OCI-LY1 (cell line): ENCODE measurements around the gene OTOR.

Source experiments
- H2AFZ ChIP-seq: fragments of 200-600 bp; sonication (generic), shearing (Covaris generic); 2 replicates; pipeline ENCODE4 v1.6.0; 2014; ENCODE audit warnings: antibody characterized with exemption, mild to moderate bottlenecking, low read length
- H3F3A ChIP-seq: fragments of 200-600 bp; sonication (generic), shearing (Covaris generic); 2 replicates; pipeline ENCODE4 v1.6.0; 2014; ENCODE audit warnings: mild to moderate bottlenecking, antibody characterized with exemption, low read length, moderate library complexity; ENCODE audit not compliant: insufficient read depth
- H3K27ac ChIP-seq: fragments of 200-600 bp; sonication (generic); 2 replicates; pipeline ENCODE4 v1.5.1; 2014; ENCODE audit warnings: low read length, mixed run types, mild to moderate bottlenecking, low read depth; ENCODE audit not compliant: poor library complexity, severe bottlenecking
- H3K27me3 ChIP-seq: fragments of 200-600 bp; sonication (generic); 2 replicates; pipeline ENCODE4 v1.6.0; 2014; ENCODE audit warnings: antibody characterized with exemption, mild to moderate bottlenecking, low read length, moderate library complexity; ENCODE audit not compliant: insufficient read depth
- H3K36me3 ChIP-seq: fragments of 200-600 bp; sonication (generic); 2 replicates; pipeline ENCODE4 v1.6.1; 2014; ENCODE audit warnings: mild to moderate bottlenecking, antibody characterized with exemption, low read length, moderate library complexity, mixed read lengths; ENCODE audit not compliant: insufficient read depth
- H3K4me1 ChIP-seq: fragments of 200-600 bp; sonication (generic); 2 replicates; pipeline ENCODE4 v1.5.1; 2014; ENCODE audit warnings: mild to moderate bottlenecking, low read length, moderate library complexity; ENCODE audit not compliant: insufficient read depth, severe bottlenecking
- H3K4me2 ChIP-seq: fragments of 200-600 bp; sonication (generic), shearing (Covaris generic); 2 replicates; pipeline ENCODE4 v1.6.1; 2014; ENCODE audit warnings: low read length
- H3K4me3 ChIP-seq: fragments of 200-600 bp; sonication (generic); 2 replicates; pipeline ENCODE4 v1.5.1; 2014; ENCODE audit warnings: low read length, low read depth, mild to moderate bottlenecking, mixed read lengths; ENCODE audit not compliant: poor library complexity, severe bottlenecking
- H3K79me2 ChIP-seq: fragments of 200-600 bp; shearing (Covaris generic); 2 replicates; pipeline ENCODE4 v1.6.1; 2016; ENCODE audit warnings: mixed run types, low read length, mixed read lengths; ENCODE audit not compliant: insufficient read depth
- H3K9ac ChIP-seq: fragments of 200-600 bp; sonication (generic), shearing (Covaris generic); 2 replicates; pipeline ENCODE4 v1.6.1; 2014; ENCODE audit warnings: mild to moderate bottlenecking, low read length, mixed read lengths
- H3K9me2 ChIP-seq: fragments of 200-600 bp; sonication (generic), shearing (Covaris generic); 2 replicates; pipeline ENCODE4 v1.6.1; 2014; ENCODE audit warnings: low read depth, mild to moderate bottlenecking, low read length, mixed read lengths
- H3K9me3 ChIP-seq: fragments of 200-600 bp; shearing (Covaris generic); 2 replicates; pipeline ENCODE4 v1.6.1; 2014; ENCODE audit warnings: low read length, mixed read lengths
- H4K20me1 ChIP-seq: fragments of 200-600 bp; sonication (generic), shearing (Covaris generic); 2 replicates; pipeline ENCODE4 v1.6.0; 2016; ENCODE audit warnings: mild to moderate bottlenecking, low read length; ENCODE audit not compliant: insufficient read depth
- EZH2 ChIP-seq: fragments of 200-600 bp; sonication (generic), shearing (Covaris generic); IDR thresholded peaks from 2 replicates; pipeline ENCODE4 v1.8.0; 2017; ENCODE audit warnings: borderline replicate concordance, mixed run types, mild to moderate bottlenecking, antibody characterized with exemption, low read length, moderate library complexity, mixed read lengths
- TF ChIP-seq, protein P1 (sequence below): fragments of 200-600 bp; sonication (generic), shearing (Covaris generic); IDR thresholded peaks from 2 replicates; pipeline ENCODE4 v1.5.1; 2017; ENCODE audit warnings: mild to moderate bottlenecking, antibody characterized with exemption, low read length, moderate library complexity, mixed read lengths

Gene OTOR

DNA sequence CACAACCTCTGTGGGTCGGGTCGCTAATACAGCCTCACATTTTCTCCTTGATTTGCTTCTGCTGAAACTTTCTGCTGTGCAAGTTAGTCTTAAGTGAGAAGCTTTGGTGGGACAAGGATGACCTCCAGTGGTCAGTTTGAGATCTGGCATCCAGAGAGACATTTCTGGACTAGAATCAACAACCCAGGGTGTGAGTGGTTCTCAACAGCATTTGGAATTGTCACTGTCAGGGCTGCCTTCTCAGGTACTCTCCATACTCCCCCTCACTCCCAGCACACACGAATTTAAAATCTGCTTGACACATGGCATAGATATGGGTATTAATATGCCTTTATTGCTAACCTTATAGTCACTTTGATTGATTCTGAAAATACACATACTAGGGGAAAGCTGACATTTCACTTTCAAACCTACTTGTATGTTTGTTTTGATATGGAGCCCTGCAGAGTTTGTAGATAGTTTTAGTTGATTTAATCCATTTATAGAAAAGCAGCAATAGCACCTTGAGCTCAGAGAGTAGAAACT, 13.2 kb downstream of the OTOR start:
- Histone ChIP-seq H3K9ac (no peak overlapping the region), H3K4me1 (no peaks in the 10 kb centered on the region), H3K4me2 (no peak overlapping the region), H3F3A (no peaks in the 10 kb centered on the region), H3K36me3 (no peaks in the 10 kb centered on the region), H3K27me3 (no peaks in the 10 kb centered on the region), H3K9me2 (no peaks in the 10 kb centered on the region), H3K27ac (no peak overlapping the region), H4K20me1 (no peaks in the 10 kb centered on the region), H3K9me3 (no peaks in the 10 kb centered on the region), H3K4me3 (no peak overlapping the region), H3K79me2 (no peaks in the 10 kb centered on the region), H2AFZ (no peak overlapping the region)
- TF ChIP-seq, protein P1, sequence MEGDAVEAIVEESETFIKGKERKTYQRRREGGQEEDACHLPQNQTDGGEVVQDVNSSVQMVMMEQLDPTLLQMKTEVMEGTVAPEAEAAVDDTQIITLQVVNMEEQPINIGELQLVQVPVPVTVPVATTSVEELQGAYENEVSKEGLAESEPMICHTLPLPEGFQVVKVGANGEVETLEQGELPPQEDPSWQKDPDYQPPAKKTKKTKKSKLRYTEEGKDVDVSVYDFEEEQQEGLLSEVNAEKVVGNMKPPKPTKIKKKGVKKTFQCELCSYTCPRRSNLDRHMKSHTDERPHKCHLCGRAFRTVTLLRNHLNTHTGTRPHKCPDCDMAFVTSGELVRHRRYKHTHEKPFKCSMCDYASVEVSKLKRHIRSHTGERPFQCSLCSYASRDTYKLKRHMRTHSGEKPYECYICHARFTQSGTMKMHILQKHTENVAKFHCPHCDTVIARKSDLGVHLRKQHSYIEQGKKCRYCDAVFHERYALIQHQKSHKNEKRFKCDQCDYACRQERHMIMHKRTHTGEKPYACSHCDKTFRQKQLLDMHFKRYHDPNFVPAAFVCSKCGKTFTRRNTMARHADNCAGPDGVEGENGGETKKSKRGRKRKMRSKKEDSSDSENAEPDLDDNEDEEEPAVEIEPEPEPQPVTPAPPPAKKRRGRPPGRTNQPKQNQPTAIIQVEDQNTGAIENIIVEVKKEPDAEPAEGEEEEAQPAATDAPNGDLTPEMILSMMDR = peak; percentile 71
- no peak for TF ChIP-seq EZH2

DNA sequence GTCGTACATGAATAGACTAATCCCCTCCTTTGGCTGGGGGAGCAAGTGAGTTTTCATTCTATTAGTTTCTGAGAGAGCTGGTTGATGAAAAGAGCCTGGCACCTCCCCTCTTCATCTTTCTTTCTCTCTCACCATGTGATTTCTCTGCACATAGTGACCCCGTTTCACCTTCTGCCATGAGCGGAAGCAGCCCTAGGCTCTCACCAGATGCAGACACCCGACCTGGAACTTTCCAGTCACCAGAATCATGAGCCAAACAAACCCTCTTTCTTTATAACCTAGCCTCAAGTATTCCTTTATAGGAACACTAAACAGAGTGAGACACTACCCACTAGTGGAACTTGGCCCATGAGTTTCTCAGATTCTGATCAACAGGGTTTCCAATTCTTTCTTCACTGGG, 16.4 kb downstream of the OTOR start:
- no peak overlapping the region for H3K4me2 ChIP-seq
- no peaks in the 10 kb centered on the region for H3K27me3 ChIP-seq
- no peaks in the 10 kb centered on the region for H3K79me2 ChIP-seq
- H4K20me1 ChIP-seq = no peaks in the 10 kb centered on the region
- H2AFZ ChIP-seq = no peak overlapping the region
- no peaks in the 10 kb centered on the region for H3F3A ChIP-seq
- TF ChIP-seq, protein P1 = no peak
- no peak for TF ChIP-seq EZH2
- no peak overlapping the region for H3K27ac ChIP-seq
- H3K4me1 ChIP-seq = no peaks in the 10 kb centered on the region
- no peaks in the 10 kb centered on the region for H3K36me3 ChIP-seq
- H3K9me3 ChIP-seq = no peaks in the 10 kb centered on the region
- no peaks in the 10 kb centered on the region for H3K9me2 ChIP-seq
- no peak overlapping the region for H3K9ac ChIP-seq
- no peak overlapping the region for H3K4me3 ChIP-seq

- H3K36me3 ChIP-seq = no peaks in the 10 kb centered on the region
- no peaks in the 10 kb centered on the region for H3K9me3 ChIP-seq
- H3F3A ChIP-seq = no peaks in the 10 kb centered on the region
- no peak overlapping the region for H3K4me2 ChIP-seq
- H3K9me2 ChIP-seq = no peaks in the 10 kb centered on the region
- no peaks in the 10 kb centered on the region for H3K27me3 ChIP-seq
- no peak overlapping the region for H2AFZ ChIP-seq
- H3K27ac ChIP-seq = no peak overlapping the region
- no peak overlapping the region for H3K9ac ChIP-seq
- H3K4me1 ChIP-seq = no peaks in the 10 kb centered on the region
- H4K20me1 ChIP-seq = no peaks in the 10 kb centered on the region
- H3K4me3 ChIP-seq = no peak overlapping the region
- H3K79me2 ChIP-seq = no peaks in the 10 kb centered on the region
- no peak for TF ChIP-seq EZH2
- TF ChIP-seq, protein P1 = no peak
Observed at GRCh38 chr20:16771213-16771612, 23.1 kb downstream of the OTOR start.
